Natural killer cell (primary cell): ENCODE measurements around the gene TECPR1. TPM values are rescaled to one million over a fixed set of nuclear protein-coding genes. Genes with fewer than 3 reads are reported as not detected.

Experiments used
- ATAC-seq, 3 donors: fragments of 150-1000 bp in 2 of 3; fragments of 200-7000 bp in 1 of 3; cut with Tn5 transposase; 1 replicate in 1 of 3; 2 replicates in 2 of 3; pipeline ENCODE4 v1.10.0; 2021; ENCODE audit warnings: mild to moderate bottlenecking in 2 of 3, moderate library complexity in 2 of 3
- DNase-seq, 2 donors: peaks; one replicate each; pipeline versions ENCODE4 v3.0.0 to v3.0.0-alpha.2; 2013 to 2021; ENCODE audit warnings: mixed read lengths in 1 of 2
- H3K27ac ChIP-seq: one replicate; pipeline ENCODE4 v1.5.1; 2013; ENCODE audit warnings: mild to moderate bottlenecking, low read length
- H3K27me3 ChIP-seq: one replicate; pipeline ENCODE4 v1.6.1; 2013; ENCODE audit warnings: low read length; ENCODE audit not compliant: control insufficient read depth, insufficient read depth
- H3K36me3 ChIP-seq: one replicate; pipeline ENCODE4 v1.6.1; 2013; ENCODE audit warnings: low read length; ENCODE audit not compliant: control insufficient read depth, insufficient read depth
- H3K4me1 ChIP-seq: one replicate; pipeline ENCODE4 v1.6.1; 2013; ENCODE audit warnings: low read length; ENCODE audit not compliant: control insufficient read depth, insufficient read depth
- H3K4me3 ChIP-seq: one replicate; pipeline ENCODE4 v1.5.1; 2013; ENCODE audit warnings: low read length
- H3K9me3 ChIP-seq: one replicate; pipeline ENCODE4 v1.6.1; 2013; ENCODE audit warnings: low read length; ENCODE audit not compliant: control insufficient read depth, insufficient read depth
- H3K27ac Mint-ChIP-seq, 2 donors: one replicate each; pipeline ENCODE4 v1.8.0; 2022; ENCODE audit warnings: mild to moderate bottlenecking in 2 of 2, mixed read lengths in 2 of 2, moderate library complexity in 1 of 2
- H3K27me3 Mint-ChIP-seq, 2 donors: one replicate each; pipeline ENCODE4 v1.8.0; 2022; ENCODE audit warnings: low read depth in 2 of 2, mixed read lengths in 2 of 2
- H3K36me3 Mint-ChIP-seq: one replicate; pipeline ENCODE4 v1.8.0; 2022; ENCODE audit warnings: mixed read lengths
- H3K4me1 Mint-ChIP-seq, 2 donors: one replicate each; pipeline ENCODE4 v1.8.0; 2022; ENCODE audit warnings: mixed read lengths in 2 of 2
- H3K4me3 Mint-ChIP-seq: one replicate; pipeline ENCODE4 v1.8.0; 2022; ENCODE audit warnings: mild to moderate bottlenecking, moderate library complexity, mixed read lengths
- H3K9me3 Mint-ChIP-seq, 2 donors: one replicate each; pipeline ENCODE4 v1.8.0; 2022; ENCODE audit warnings: mixed read lengths in 2 of 2
- CTCF ChIP-seq: fragments of 200-600 bp; IDR thresholded peaks from one replicate; pipeline ENCODE4 v1.8.0; 2022; ENCODE audit warnings: antibody characterized with exemption
- WGBS: methylation state at CpG from one replicate; pipeline ENCODE4 v1.1.7; 2013; ENCODE audit warnings: missing lambda C conversion rate; ENCODE audit not compliant: insufficient coverage; 5-methylcytosine and 5-hydroxymethylcytosine counted together
- intact Hi-C: fragments of 100-400 bp; cut with micrococcal nuclease; formaldehyde crosslinking; loops from one replicate; pipeline ENCODE4 v1.14.2; 2022
- total RNA-seq, 4 donors: library from RNA; stranded (reverse); fragments of 120-200 nt in 1 of 4; gene quantifications; one replicate each; pipeline versions ENCODE4 v1.2.3 to v1.2.4, GENCODE V29; 2013 to 2022

TECPR1 gene
- total RNA-seq, 3 donors from 2014 or later (not counting 1 experiment from before 2014, with no cell fraction given) = 68.8 to 76.7 (median 70.3) TPM

- peaks cover 14% of the 10 kb centered on the region for H3K36me3 ChIP-seq
- peak overlapping the region; percentile 35 for H3K4me3 Mint-ChIP-seq
- no peaks in the 10 kb centered on the region for H3K27me3 ChIP-seq
- no peaks in the 10 kb centered on the region for H3K9me3 Mint-ChIP-seq
- H3K4me1 ChIP-seq = peaks cover 38% of the 10 kb centered on the region
- ATAC-seq (no peak), DNase-seq (peak in 1 of 2 donors; percentile 43)
- no peak for TF ChIP-seq CTCF
- H3K9me3 ChIP-seq = no peaks in the 10 kb centered on the region
- WGBS = 90% methylated on average over 6 of the region's 6 CpGs
- H3K27ac Mint-ChIP-seq = peak overlapping the region; percentile 36 to 99
- intact Hi-C loops = no loop called here
- no peaks in the 10 kb centered on the region for H3K36me3 Mint-ChIP-seq
- no peaks in the 10 kb centered on the region for H3K27me3 Mint-ChIP-seq
- H3K4me1 Mint-ChIP-seq = peaks cover 38 to 42% of the 10 kb centered on the region in 2 donors
- H3K4me3 ChIP-seq = no peak overlapping the region
- peak overlapping the region; percentile 18 for H3K27ac ChIP-seq
Measured at GRCh38 chr7:98249106-98249505, 2.9 kb downstream of the TECPR1 start.

DNA sequence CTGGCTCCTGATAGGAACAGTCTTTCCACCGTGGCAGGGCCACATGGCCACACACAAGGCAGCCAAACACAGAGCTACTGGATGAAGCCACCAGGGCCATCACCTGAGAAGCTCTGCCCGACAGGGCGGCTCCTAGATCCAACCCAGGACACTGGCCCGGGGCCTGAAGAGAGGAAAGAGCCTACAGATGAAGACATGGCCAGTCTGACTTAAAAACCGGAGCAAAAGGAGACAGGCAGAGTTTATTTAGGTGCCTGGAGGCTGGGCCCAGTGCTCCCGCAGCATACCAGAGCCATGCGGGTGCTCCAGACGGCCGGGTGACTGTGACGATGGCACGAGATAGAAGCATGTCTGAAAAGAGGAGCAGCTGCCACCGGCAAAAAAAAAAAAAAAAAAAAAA lies 3.9 kb downstream of the TECPR1 start:
- no peak for TF ChIP-seq CTCF
- Histone ChIP-seq H3K27ac (no peak overlapping the region), H3K4me1 (peaks cover 34% of the 10 kb centered on the region), H3K9me3 (no peaks in the 10 kb centered on the region), H3K4me3 (no peak overlapping the region), H3K36me3 (peaks cover 22% of the 10 kb centered on the region), H3K27me3 (no peaks in the 10 kb centered on the region)
- Mint-ChIP-seq H3K4me3 (no peak overlapping the region), H3K27ac (peak overlapping the region in 1 of 2 donors; percentile 49), H3K9me3 (no peaks in the 10 kb centered on the region), H3K4me1 (peaks cover 38% of the 10 kb centered on the region in 2 donors), H3K27me3 (no peaks in the 10 kb centered on the region), H3K36me3 (no peaks in the 10 kb centered on the region)
- intact Hi-C loops = no loop called here
- 96% methylated on average over 12 of the region's 12 CpGs for WGBS
- ATAC-seq = no peak
- DNase-seq = no peak

- H3K36me3 Mint-ChIP-seq = no peaks in the 10 kb centered on the region
Measured at GRCh38 chr7:98244871-98245270, 7.2 kb downstream of the TECPR1 start.

More at GRCh38 chr7:98244871-98245270, 7.2 kb downstream of the TECPR1 start:
- no peak overlapping the region for H3K4me3 Mint-ChIP-seq
- intact Hi-C loops = no loop called here
- no peaks in the 10 kb centered on the region for H3K9me3 Mint-ChIP-seq
- Histone ChIP-seq H3K9me3 (no peaks in the 10 kb centered on the region), H3K4me3 (no peak overlapping the region), H3K27me3 (no peaks in the 10 kb centered on the region), H3K27ac (no peak overlapping the region), H3K36me3 (peaks cover 31% of the 10 kb centered on the region), H3K4me1 (peaks cover 8% of the 10 kb centered on the region)
- WGBS = 98% methylated on average over 14 of the region's 14 CpGs
- no peaks in the 10 kb centered on the region for H3K27me3 Mint-ChIP-seq
- ATAC-seq (no peak), DNase-seq (no peak)
- H3K27ac Mint-ChIP-seq = no peak overlapping the region
- peaks cover 10 to 13% of the 10 kb centered on the region in 2 donors for H3K4me1 Mint-ChIP-seq
- TF ChIP-seq CTCF = no peak
